ENCODE data around the gene ASB16. TPM values are rescaled to one million over a fixed set of nuclear protein-coding genes. Genes with fewer than 3 reads are reported as not detected.
"Not testable (repeated sequence)": the region's sequence is repeated elsewhere in the genome, so short reads cannot be mapped to it uniquely, and the experiment has no call there.

The ASB16 gene
- total RNA-seq, 2 experiments from 2014 or later = 0.14 TPM

DNA sequence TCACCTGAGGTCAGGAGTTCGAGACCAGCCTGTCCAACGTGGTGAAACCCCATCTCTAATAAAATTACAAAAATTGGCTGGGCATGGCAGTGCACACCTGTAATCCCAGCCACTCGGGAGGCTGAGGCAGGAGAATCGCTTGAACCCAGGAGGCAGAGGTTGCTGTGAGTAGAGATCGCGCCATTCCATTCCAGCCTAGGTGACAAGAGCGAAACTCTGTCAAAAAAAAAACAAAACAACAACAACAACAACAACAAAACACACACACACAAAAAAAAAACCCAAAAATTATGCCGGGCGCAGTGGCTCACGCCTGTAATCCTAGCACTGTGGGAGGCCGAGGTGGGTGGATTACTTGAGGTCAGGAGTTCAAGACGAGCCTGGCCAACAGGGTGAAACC lies 39.1 kb upstream of the ASB16 start:
- H3K27me3 Mint-ChIP-seq; POLR2A ChIA-PET; H3K9me3 Mint-ChIP-seq (ENCODE audit: low read depth); H3K4me3 Mint-ChIP-seq; CTCF ChIA-PET; DNase-seq; intact Hi-C loops (cut with DNase I, micrococcal nuclease); H3K36me3 Mint-ChIP-seq (ENCODE audit: low read depth); H3K4me1 Mint-ChIP-seq; ATAC-seq; H3K27ac Mint-ChIP-seq: not testable (repeated sequence)

DNA sequence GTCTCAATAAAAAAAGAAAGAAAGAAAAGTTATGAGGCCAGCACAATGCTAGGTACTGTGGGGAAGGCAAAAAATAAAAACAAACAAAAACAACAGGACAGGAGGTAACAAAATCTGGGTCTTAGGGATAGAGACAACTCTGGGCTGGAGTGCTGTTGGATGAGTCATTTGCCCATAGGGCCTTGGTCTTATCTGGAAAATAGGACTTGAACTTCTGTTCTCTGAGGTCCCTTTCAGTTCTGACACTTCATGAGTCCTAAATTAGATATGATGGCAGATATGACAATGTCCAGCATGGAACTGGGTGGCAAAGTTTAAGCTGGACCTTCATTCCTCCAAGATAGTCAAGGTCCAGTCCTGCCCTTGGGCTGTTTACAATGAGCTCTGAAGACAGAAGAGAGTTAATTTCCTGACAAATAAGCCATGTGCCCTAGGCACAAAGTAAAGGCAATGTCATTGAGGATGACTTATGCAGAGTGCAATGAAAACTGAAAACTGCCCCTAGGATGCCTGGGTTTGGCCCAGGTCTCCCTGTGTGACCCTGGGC lies 38.2 kb upstream of the ASB16 start:
- intact Hi-C loops (cut with DNase I, micrococcal nuclease) = no loop called here
- Mint-ChIP-seq H3K27me3 (no peaks in the 10 kb centered on the region), H3K36me3 (ENCODE audit: low read depth) (no peaks in the 10 kb centered on the region), H3K4me1 (peaks cover under 1% of the 10 kb centered on the region), H3K27ac (no peak overlapping the region), H3K4me3 (no peak overlapping the region), H3K9me3 (ENCODE audit: low read depth) (no peaks in the 10 kb centered on the region)
- POLR2A ChIA-PET = no interaction called here
- ATAC-seq (no peak), DNase-seq (no peak)
- CTCF ChIA-PET = interaction anchor here (0.6 to 0.7 kb wide), 2 partner anchors 39 to 118 kb away, joined by 3 read pairs; no protein-coding TSS in a partner anchor

DNA sequence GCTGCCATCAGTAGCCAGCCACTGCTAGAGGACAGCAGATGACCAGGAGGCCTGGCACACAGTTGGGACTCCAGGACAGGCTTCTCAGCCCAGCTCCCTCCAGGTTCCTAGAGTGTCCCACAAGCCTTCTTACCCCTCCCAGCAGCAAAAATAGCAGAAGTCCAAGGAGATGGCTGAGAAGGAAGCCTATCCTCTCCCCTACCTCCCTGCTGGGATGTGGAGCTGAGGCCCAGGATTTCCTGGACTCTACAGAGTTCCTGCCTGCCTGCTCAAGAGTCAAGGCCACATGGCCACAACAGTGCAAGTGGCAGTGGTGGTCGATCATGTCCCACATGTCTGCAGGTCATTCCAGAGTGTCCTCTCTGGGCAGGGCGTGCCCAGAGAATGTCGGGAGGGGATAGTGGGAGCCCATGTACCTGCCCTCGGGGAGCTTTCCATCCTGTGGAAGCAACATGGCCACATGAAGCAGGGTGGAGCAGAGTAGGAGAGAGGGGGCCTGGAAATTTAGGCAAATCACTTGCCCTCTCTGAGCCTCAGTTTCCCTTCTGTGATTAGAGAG lies 36.5 kb upstream of the ASB16 start:
- POLR2A ChIA-PET = no interaction called here
- intact Hi-C loops (cut with DNase I, micrococcal nuclease) = no loop called here

DNA sequence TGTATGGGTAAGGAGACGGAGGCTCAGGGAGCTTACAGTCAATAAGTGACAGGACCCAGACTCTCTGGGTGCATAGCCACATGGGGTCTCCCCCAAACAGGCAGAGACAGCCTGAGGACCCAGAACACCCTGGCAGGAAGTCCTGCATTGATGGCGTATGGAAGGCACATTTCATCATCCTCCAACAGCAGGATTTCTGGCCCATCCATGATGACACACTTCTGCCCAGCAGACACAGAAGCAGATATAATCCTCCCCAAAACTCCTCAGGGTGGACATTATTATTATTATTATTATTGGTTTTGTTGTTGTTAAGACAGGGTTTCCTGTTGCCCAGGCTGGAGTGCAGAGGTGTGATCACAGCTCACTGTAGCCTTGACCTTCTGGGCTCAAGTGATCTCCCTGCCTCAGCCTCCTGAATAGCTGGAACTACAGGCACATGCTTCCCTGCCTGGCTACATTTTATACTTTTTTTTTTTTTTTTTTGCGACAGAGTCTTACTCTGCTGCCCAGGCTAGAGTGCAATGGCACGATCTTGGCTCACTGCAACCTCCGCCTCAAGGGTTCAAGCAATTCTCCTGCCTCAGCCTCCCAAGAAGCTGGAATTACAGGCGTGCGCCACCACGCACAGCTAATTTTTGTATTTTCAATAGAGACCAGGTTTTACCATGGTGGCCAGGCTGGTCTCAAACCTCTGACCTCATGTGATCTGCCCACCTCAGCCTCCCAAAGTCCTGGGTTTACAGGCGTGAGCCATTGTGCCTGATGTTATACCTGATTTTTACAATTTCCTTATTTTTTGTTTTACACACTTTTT lies 35.5 kb upstream of the ASB16 start:
- ATAC-seq (no peak), DNase-seq (no peak)
- ChIA-PET POLR2A (no interaction called here), CTCF (interaction anchor here (0.6 to 1.6 kb wide), 3 partner anchors 11 to 179 kb away, joined by 3 to 6 read pairs (median 5); partner anchors contain the start of gene HDAC5)
- intact Hi-C loops (cut with DNase I, micrococcal nuclease) = no loop called here
- no peak overlapping the region for H3K27ac Mint-ChIP-seq
- H3K9me3 Mint-ChIP-seq (ENCODE audit: low read depth) = no peaks in the 10 kb centered on the region
- H3K36me3 Mint-ChIP-seq (ENCODE audit: low read depth) = no peaks in the 10 kb centered on the region
- H3K4me3 Mint-ChIP-seq = no peak overlapping the region
- peaks cover 16% of the 10 kb centered on the region for H3K4me1 Mint-ChIP-seq
- peaks cover 2% of the 10 kb centered on the region for H3K27me3 Mint-ChIP-seq

More for the DNA sequence above, 36.5 kb upstream of the ASB16 start:
- CTCF ChIA-PET = interaction anchor here (0.6 to 1.6 kb wide), 4 partner anchors 10 to 73 kb away, joined by 3 to 6 read pairs (median 6); partner anchors contain the start of gene HDAC5
- Mint-ChIP-seq H3K36me3 (ENCODE audit: low read depth) (no peaks in the 10 kb centered on the region), H3K4me1 (peaks cover 16% of the 10 kb centered on the region), H3K27ac (no peak overlapping the region), H3K9me3 (ENCODE audit: low read depth) (no peaks in the 10 kb centered on the region), H3K27me3 (peaks cover 2% of the 10 kb centered on the region), H3K4me3 (no peak overlapping the region)
- DNase-seq (no peak), ATAC-seq (no peak)

DNA sequence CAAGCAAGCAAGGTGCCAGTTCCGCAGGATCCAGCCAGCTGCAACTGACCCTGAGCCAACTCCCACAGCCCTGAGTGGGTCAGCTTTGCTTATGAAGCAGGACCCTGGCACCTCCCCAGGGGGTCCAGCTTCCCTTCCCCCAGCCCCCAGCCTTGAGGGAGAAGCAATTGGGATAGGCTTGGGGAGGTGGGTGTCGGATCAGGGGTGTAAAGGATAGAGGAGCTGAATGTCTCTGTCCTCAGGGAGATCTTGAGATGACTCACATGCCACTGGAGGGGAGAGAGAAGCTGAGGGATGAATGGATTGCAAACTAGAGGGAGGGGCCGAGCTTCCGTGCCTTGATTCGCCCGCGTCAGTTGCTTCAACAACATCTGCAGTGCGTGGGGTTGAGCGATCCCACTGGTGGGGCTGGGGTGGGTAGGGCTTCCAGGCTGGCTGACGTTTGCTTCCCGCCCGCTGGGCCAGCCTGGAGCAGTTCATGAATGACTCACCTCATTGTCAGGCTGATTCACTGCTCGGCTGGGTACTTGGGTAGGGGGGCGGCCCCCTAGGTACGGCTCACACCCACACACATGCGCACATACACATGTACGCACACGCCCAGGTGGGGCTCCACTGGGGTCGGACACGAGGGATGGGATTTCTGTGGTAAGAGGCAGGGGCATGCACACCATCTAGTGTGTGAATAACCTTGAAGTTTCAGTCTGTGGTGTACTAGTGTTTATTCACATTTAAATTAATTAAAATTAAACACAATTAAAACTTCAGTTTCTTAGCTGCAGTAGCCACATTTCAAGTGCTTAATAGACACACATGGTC lies 32.4 kb upstream of the ASB16 start:
- CTCF ChIA-PET = interaction anchor here (0.6 to 1.8 kb wide), 8 partner anchors 11 to 1129 kb away, joined by 3 to 7 read pairs (median 4); partner anchors contain the start of genes HDAC5 and MPP2
- peaks cover 24% of the 10 kb centered on the region for H3K4me1 Mint-ChIP-seq
- peak; percentile 84 for ATAC-seq
- H3K4me3 Mint-ChIP-seq = peak overlapping the region; percentile 58
- H3K9me3 Mint-ChIP-seq (ENCODE audit: low read depth) = no peaks in the 10 kb centered on the region
- peak; percentile 91 for DNase-seq
- peak overlapping the region; percentile 78 for H3K27ac Mint-ChIP-seq
- no peaks in the 10 kb centered on the region for H3K36me3 Mint-ChIP-seq (ENCODE audit: low read depth)
- intact Hi-C loops (cut with DNase I, micrococcal nuclease) = loop anchor here in 1 of 2 experiments (1.0 kb wide), 1 partner anchor 207 kb away; the partner anchor contains the start of gene GRN
- POLR2A ChIA-PET = interaction anchor here (0.6 to 1.8 kb wide), 4 partner anchors 14 to 268 kb away, joined by 5 to 13 read pairs (median 6); partner anchors contain the start of genes HDAC5 and TMUB2
- H3K27me3 Mint-ChIP-seq = peaks cover 2% of the 10 kb centered on the region

DNA sequence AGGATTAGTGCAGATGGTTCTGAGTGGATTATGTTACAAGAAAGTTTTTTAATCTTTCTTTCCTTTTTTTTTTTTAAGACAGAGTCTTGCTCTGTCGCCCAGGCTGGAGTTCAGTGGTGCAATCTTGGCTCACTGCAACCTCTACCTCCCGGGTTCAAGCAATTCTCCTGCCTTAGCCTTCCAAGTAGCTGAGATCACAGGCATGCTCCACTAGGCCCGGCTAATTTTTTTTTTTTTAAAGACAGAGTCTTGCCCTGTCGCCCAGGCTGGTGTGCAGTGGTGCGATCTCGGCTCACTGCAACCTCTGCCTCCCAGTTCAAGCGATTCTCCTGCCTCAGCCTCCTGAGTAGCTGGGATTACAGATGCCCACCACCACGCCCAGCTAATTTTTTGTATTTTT lies 26.6 kb upstream of the ASB16 start:
- ATAC-seq; H3K27ac Mint-ChIP-seq; H3K4me1 Mint-ChIP-seq; DNase-seq; H3K4me3 Mint-ChIP-seq; H3K27me3 Mint-ChIP-seq; H3K9me3 Mint-ChIP-seq (ENCODE audit: low read depth): not testable (repeated sequence)
- POLR2A ChIA-PET = interaction anchor here (0.7 to 1.0 kb wide), 3 partner anchors 23 to 81 kb away, joined by 3 to 7 read pairs (median 7); no protein-coding TSS in a partner anchor
- intact Hi-C loops (cut with DNase I, micrococcal nuclease) = loop anchor here in 1 of 2 experiments (5.0 kb wide), 2 partner anchors 358 to 918 kb away; partner anchors contain the start of genes GPATCH8 and NMT1
- H3K36me3 Mint-ChIP-seq (ENCODE audit: low read depth) = peaks cover 26% of the 10 kb centered on the region
- CTCF ChIA-PET = interaction anchor here (0.8 to 2.1 kb wide), 3 partner anchors 24 to 298 kb away, joined by 4 to 8 read pairs (median 7); no protein-coding TSS in a partner anchor

DNA sequence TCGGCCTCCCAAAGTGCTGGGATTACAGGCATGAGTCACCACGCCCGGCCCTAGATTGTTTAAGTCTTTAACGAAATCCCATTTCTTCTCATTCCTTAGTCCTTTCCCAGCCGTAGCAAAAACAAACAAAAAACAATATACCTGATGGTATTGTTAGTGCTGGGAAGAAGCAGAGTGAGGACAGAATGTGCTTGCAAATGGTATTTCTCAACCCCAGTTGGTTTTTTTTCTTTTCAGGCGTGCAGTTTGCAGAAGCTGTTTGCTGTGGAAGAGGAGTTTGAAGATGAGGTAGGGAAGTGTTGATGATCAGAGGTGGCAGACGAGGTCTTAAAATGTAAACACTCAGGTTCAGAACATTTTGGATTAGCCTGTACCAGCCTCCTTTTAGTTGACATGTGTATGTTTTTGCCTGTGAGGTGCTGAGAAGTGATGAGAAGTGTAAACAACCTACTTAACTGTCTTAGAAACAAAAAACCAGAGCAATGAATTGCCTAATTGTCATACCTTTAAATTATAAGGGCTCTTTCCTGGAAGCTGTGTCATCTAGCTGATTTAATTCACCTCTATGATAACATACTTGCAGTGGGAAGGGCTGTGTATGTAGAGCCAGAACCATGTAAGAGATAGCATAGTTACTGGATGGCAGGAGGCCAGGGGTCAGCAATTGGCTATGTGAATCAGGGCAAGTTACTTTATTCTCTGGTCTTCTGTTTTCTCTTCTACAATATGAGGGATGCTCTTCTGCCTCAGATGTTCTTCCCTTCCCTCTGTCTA lies 25.4 kb upstream of the ASB16 start:
- Mint-ChIP-seq H3K27me3 (no peaks in the 10 kb centered on the region), H3K9me3 (ENCODE audit: low read depth) (no peaks in the 10 kb centered on the region), H3K27ac (no peak overlapping the region), H3K36me3 (ENCODE audit: low read depth) (peaks cover 33% of the 10 kb centered on the region), H3K4me3 (no peak overlapping the region), H3K4me1 (peaks cover 9% of the 10 kb centered on the region)
- ChIA-PET CTCF (interaction anchor here (0.9 to 1.9 kb wide), 3 partner anchors 23 to 102 kb away, joined by 3 to 7 read pairs (median 4); no protein-coding TSS in a partner anchor), POLR2A (no interaction called here)
- ATAC-seq (no peak), DNase-seq (no peak)
- intact Hi-C loops (cut with DNase I, micrococcal nuclease) = loop anchor here in 1 of 2 experiments (5.0 kb wide), 2 partner anchors 357 to 917 kb away; partner anchors contain the start of genes GPATCH8 and NMT1

DNA sequence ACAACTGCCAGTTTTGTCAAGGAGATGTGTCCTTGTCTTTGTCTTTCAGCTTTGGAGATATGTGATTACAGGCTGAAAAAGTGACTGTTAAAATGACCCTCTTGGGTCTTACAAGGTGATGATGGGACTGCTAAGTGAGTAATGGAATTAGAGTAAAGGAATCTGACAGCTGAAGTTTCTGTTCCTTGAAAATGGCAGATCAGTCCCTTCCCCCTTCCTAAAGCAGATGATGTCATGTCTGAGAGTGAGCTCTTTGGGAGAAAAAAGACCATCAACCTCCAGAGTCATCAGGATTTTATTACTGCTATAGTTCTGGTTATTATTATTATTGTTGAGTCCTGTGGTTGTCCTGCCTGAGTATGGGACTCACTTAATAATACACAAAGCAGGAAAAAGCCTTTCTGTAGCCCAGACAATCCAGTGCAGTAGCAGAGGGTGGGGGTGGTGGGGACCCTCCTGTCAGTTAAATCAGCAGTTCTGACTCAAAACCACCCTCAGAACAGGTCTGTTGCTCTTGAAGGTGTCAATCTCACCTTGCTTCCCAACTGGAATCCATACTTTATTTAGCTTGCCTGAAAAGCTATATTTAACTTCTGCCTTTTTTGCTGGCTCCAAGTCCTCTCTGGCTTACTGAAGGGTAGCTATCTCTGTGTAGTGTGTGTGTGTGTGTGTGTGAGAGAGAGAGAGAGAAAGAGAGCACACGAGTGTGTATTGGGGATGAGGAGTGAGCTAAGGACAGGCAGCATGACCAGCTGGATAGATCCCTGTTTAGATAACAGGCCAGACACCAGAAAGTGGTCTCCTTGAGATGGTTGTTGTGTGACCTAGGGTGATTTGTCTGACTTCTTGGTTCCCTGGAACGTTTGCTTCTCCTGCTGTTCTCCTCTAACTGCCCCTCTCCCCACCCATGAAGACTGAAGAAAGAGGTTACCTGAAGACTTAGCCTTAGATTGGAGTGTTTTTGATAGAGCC lies 23.8 kb upstream of the ASB16 start:
- Mint-ChIP-seq H3K36me3 (ENCODE audit: low read depth) (peaks cover 38% of the 10 kb centered on the region), H3K9me3 (ENCODE audit: low read depth) (no peaks in the 10 kb centered on the region), H3K4me3 (no peak overlapping the region), H3K27ac (no peak overlapping the region), H3K4me1 (peaks cover 5% of the 10 kb centered on the region), H3K27me3 (no peaks in the 10 kb centered on the region)
- intact Hi-C loops (cut with DNase I, micrococcal nuclease) = no loop called here
- ChIA-PET POLR2A (interaction anchor here (0.7 kb wide), 1 partner anchor 103 kb away, joined by 3 read pairs; no protein-coding TSS in a partner anchor), CTCF (interaction anchor here (0.6 to 1.5 kb wide), 4 partner anchors 13 to 1107 kb away, joined by 4 to 6 read pairs (median 5); no protein-coding TSS in a partner anchor)
- ATAC-seq = no peak
- DNase-seq = no peak

DNA sequence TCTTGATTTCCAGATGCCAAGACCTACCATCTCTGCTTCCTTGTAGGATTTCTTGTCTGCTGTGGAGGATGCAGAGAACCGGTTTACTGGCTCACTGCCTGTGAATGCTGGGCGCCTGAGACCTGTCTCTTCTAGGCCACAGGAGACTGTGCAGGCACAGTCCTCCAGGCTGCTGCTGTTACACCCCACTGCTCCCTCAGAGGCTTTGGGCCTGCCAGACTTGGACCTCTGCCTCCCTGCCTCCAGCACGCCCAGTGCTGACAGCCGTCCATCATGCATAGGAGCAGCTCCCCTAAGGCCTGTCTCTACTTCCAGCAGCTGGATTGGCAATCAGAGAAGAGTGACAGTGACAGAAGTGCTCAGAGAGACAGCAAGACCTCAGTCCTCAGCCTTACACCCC lies 22.7 kb upstream of the ASB16 start:
- POLR2A ChIA-PET = no interaction called here
- Mint-ChIP-seq H3K27me3 (no peaks in the 10 kb centered on the region), H3K27ac (no peak overlapping the region), H3K4me3 (no peak overlapping the region), H3K4me1 (peaks cover under 1% of the 10 kb centered on the region), H3K9me3 (ENCODE audit: low read depth) (no peaks in the 10 kb centered on the region), H3K36me3 (ENCODE audit: low read depth) (peaks cover 40% of the 10 kb centered on the region)
- DNase-seq (no peak), ATAC-seq (no peak)
- intact Hi-C loops (cut with DNase I, micrococcal nuclease) = no loop called here
- CTCF ChIA-PET = interaction anchor here (0.6 kb wide), 1 partner anchor 423 kb away, joined by 3 read pairs; no protein-coding TSS in a partner anchor

Measured in activated CD4-positive, alpha-beta T cell treated with anti-CD3 and anti-CD28 coated beads for 36 hours (primary cell).